WERI-Rb-1 (cell line): ENCODE data around the gene AKT2.

Experiments
- DNase-seq: peaks from one replicate; pipeline ENCODE4 v3.0.0-alpha.2; 2020
- H3K27ac ChIP-seq: fragments of 250-450 bp; sonication (Bioruptor Pico); 2 replicates; pipeline ENCODE4 v1.5.1; 2020; ENCODE audit warnings: mild to moderate bottlenecking, moderate library complexity
- H3K27me3 ChIP-seq: fragments of 250-450 bp; sonication (Bioruptor Pico); 2 replicates; pipeline ENCODE4 v1.5.1; 2021; ENCODE audit warnings: mild to moderate bottlenecking, low read depth, moderate library complexity; ENCODE audit not compliant: insufficient read depth, severe bottlenecking
- H3K36me3 ChIP-seq: fragments of 250-450 bp; sonication (Bioruptor Pico); 2 replicates; pipeline ENCODE4 v1.5.1; 2020; ENCODE audit warnings: mild to moderate bottlenecking, moderate library complexity
- H3K4me3 ChIP-seq: 2 replicates; pipeline ENCODE4 v1.5.1; 2011; ENCODE audit warnings: low read depth, mild to moderate bottlenecking, control low read depth, low read length
- H3K9me3 ChIP-seq: fragments of 250-450 bp; sonication (Bioruptor Pico); 2 replicates; pipeline ENCODE4 v1.5.1; 2021; ENCODE audit warnings: mild to moderate bottlenecking, moderate library complexity; ENCODE audit not compliant: severe bottlenecking
- TF ChIP-seq, protein P1 (sequence below): IDR thresholded peaks from 2 replicates; pipeline ENCODE4 v1.5.1; 2011; ENCODE audit warnings: low read depth, mild to moderate bottlenecking, control low read depth, inconsistent platforms, low read length

AKT2 gene

DNA sequence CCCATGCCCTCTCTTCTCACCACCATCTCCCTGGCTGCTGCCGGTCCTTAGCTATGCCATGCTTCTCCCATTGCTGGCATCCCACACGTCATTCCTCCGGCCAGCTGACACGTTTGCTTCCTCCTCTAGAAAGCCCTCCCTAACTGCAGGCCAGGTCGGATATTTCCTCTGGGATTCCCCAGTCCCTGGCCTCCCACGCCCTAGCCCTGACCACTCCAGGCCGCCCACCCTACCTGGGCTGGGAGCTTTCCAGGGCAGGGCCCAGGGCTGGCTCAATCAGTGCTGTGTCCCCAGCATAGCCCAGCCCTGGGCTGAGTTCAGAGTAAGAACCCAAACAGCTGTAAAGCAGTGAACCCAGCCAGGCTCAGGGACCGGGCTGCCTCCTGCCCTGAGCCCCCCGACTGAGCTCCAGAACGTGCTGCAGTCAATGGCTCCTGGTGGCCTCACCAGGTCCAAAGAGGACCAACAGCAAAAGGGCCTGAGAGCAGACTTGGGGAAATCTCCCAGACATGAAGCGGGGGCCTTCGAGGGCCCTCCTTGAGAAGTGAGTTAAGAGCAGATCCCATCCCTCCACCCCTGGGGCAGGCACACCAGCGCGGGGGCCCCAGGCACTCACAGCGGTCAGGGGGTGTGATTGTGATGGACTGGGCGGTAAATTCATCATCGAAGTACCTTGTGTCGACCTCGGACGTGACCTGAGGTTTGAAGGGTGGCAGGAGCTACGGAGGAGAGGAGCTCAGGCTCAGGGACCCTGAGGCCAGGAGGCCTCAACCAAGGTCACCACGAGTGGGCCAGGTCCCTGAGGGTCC is 50.5 kb downstream of the AKT2 start:
- Histone ChIP-seq H3K9me3 (no peaks in the 10 kb centered on the region), H3K27ac (no peak overlapping the region), H3K4me3 (no peak overlapping the region), H3K27me3 (no peaks in the 10 kb centered on the region), H3K36me3 (peaks cover 43% of the 10 kb centered on the region)
- TF ChIP-seq, protein P1, sequence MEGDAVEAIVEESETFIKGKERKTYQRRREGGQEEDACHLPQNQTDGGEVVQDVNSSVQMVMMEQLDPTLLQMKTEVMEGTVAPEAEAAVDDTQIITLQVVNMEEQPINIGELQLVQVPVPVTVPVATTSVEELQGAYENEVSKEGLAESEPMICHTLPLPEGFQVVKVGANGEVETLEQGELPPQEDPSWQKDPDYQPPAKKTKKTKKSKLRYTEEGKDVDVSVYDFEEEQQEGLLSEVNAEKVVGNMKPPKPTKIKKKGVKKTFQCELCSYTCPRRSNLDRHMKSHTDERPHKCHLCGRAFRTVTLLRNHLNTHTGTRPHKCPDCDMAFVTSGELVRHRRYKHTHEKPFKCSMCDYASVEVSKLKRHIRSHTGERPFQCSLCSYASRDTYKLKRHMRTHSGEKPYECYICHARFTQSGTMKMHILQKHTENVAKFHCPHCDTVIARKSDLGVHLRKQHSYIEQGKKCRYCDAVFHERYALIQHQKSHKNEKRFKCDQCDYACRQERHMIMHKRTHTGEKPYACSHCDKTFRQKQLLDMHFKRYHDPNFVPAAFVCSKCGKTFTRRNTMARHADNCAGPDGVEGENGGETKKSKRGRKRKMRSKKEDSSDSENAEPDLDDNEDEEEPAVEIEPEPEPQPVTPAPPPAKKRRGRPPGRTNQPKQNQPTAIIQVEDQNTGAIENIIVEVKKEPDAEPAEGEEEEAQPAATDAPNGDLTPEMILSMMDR = no peak
- DNase-seq = no peak

DNA sequence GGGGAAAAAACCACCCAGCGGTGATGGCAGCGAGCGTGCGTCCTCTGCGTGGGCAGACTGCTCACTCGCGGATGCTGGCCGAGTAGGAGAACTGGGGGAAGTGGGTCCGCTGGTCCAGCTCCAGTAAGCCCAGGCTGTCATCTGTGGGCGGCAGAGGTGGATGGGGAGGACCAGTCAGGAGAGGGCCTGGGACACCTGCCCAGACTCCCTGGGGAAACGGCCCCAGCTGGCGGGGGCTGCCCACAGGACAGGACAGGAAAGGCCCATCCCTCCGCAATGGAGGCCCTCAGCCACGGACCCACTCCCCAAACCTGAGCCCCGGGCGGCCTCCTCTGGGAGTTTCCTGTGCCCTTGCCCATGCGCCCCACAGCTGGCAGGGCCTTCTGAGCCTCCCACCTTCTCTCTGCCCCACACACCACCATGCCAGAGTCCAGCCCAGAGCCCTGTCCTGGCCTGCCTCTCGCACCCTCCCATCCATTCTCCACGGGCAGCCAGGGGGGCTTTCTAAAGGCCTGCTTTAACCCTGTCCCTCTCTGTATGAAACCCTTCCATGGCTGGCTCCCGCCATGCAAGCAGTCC is 51.2 kb downstream of the AKT2 start:
- no peaks in the 10 kb centered on the region for H3K9me3 ChIP-seq
- H3K27ac ChIP-seq = no peak overlapping the region
- DNase-seq = no peak
- H3K36me3 ChIP-seq = peaks cover 36% of the 10 kb centered on the region
- H3K4me3 ChIP-seq = no peak overlapping the region
- TF ChIP-seq, protein P1 = no peak
- no peaks in the 10 kb centered on the region for H3K27me3 ChIP-seq

DNA sequence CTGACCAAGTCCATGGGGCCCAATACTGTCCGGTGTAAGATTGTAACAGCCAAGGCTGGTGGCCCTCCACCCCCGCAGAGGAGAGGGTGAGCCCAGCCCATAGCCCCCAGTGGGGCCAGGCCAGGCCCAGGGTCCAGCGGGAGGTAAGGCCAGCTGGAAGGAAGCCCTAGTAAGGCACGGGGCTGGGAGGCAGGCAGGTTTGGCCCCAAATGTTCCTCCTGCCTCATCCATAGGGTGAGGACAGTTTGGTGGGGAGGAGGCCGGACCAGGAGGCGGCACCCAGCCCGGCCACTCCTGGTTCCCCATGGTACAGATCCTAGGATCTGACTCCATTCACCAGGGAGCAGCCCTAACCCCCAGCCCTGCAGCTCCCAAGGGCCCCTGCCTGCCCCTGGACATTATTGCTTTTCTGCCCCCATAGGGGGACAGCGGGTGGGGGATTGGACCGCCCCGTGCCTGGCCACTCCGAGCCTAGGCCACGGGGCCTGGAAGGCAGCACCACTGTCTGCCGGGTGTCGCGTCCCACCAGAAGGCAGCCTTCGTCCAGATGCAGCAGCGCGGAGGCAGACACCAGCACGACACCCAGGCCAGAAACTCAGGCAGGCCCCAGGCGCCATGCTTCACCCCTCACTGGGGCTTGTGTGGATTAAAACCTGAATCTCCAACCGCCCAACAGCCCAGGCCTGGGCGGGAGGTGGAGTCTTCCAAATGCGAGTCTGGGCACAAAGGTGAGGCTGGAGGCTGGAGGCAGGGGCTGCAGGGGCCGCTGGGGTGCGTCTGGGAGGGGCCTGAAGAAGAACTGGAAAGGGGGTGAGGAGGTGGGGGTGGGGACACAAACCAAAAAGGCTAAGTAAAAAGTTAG is 52.0 kb downstream of the AKT2 start:
- Histone ChIP-seq H3K27ac (no peak overlapping the region), H3K36me3 (peaks cover 29% of the 10 kb centered on the region), H3K9me3 (no peaks in the 10 kb centered on the region), H3K4me3 (no peak overlapping the region), H3K27me3 (no peaks in the 10 kb centered on the region)
- TF ChIP-seq, protein P1 = no peak
- no peak for DNase-seq

DNA sequence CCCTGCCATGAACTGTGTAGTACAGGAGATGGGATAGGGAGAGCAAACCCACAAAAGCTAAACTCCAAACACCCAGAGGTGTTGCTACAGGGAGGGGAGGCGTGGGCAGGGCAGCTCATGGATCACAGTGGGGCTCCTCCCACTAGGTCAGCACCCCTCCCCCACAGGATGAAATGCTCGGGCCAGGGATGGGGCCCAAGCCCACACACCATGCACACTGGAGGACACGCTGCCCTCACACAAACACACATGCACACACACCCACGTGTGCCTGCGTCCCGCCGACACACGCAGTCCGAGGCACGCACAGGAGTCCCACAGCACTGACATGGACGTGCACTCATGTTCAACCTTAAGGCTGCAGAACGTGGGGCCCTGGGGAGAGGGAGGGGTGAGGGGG is 52.7 kb downstream of the AKT2 start:
- TF ChIP-seq, protein P1 = no peak
- H3K36me3 ChIP-seq = peaks cover 22% of the 10 kb centered on the region
- H3K27me3 ChIP-seq = peaks cover 6% of the 10 kb centered on the region
- H3K4me3 ChIP-seq = no peak overlapping the region
- H3K27ac ChIP-seq = no peak overlapping the region
- no peaks in the 10 kb centered on the region for H3K9me3 ChIP-seq
- DNase-seq = no peak

DNA sequence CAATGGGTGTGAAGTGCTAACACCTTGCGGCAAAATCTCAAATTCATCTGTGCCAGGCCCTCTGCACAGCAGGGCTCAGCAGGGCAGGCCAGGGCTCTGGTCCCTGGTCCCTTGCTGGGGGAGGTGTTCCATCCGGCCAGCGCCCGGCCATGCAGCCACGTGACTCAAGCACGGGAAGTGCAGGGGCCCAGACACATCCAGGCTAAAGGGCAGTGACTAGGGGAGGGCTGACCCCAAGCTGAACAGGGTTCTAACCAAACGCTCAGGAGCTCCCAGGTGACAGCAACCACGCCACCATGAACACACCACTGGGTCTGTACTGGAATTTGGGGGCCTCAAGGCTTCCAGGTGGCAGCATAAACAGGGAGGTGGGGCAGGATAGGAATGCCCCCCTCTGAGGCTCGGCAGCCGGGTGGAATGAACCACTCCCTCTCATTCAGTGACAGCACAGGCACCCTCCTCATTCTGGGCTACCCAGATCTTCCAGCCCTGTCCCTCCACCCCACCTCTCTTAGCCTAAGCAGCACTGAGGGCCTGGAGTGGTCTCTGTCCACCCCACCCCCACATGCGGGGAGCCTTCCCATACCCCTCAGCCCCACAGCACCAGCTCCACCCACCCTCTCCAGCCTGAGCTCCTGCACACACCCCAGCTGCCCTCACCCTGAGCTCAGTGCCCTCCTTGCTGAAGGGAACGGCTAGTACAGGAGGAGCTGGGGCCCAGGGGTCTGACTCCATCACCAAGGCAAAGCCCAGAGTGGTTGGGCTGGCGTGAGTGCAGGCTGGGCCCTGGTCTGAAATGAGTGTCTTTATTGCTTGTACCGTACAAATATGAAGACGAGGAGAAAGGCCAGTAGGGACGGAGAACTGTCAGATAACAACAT is 53.4 kb downstream of the AKT2 start:
- H3K4me3 ChIP-seq = no peak overlapping the region
- TF ChIP-seq, protein P1 = no peak
- no peaks in the 10 kb centered on the region for H3K9me3 ChIP-seq
- H3K27ac ChIP-seq = no peak overlapping the region
- DNase-seq = no peak
- peaks cover 13% of the 10 kb centered on the region for H3K27me3 ChIP-seq
- peaks cover 15% of the 10 kb centered on the region for H3K36me3 ChIP-seq
